IMR-90 (cell line): Measurements from ENCODE around the gene GRN. TPM values are rescaled to one million over a fixed set of nuclear protein-coding genes. Genes with fewer than 3 reads are reported as not detected.

Source experiments
- ATAC-seq: fragments of 200-7000 bp; cut with Tn5 transposase; 2 replicates; pipeline ENCODE4 v1.9.1; 2020; ENCODE audit warnings: low read depth, mild to moderate bottlenecking, moderate library complexity
- BruUV-seq: library from RNA; stranded (reverse); fragments of 400-500 nt; replicated peaks from 2 replicates; lab custom pipeline; 2021; lab: Mats Ljungman, UMichigan
- CTCF ChIA-PET: fragments of 300-600 bp; formaldehyde crosslinking; extraction: SDS; loops from one replicate; lab custom pipeline; 2021; ENCODE audit warnings: antibody characterized with exemption; lab: Yijun Ruan, JAX
- POLR2A ChIA-PET: fragments of 300-600 bp; sonication (Branson Sonifier 250); formaldehyde crosslinking; loops from one replicate; lab custom pipeline; 2022; ENCODE audit warnings: antibody characterized with exemption; ENCODE audit not compliant: unreplicated experiment; lab: Charles Lee
- DNase-seq: peaks from one replicate; pipeline ENCODE4 v3.0.0; 2013
- H2AFZ ChIP-seq: replicated peaks from 2 replicates; pipeline ENCODE3; 2013; ENCODE audit warnings: low read length, mild to moderate bottlenecking; ENCODE audit not compliant: poor library complexity
- H2AK5ac ChIP-seq: 2 replicates; pipeline ENCODE4 v1.6.1; 2013; ENCODE audit warnings: low read depth, low read length, inconsistent platforms
- H2AK9ac ChIP-seq: replicated peaks from 2 replicates; pipeline ENCODE3; 2013; ENCODE audit warnings: mild to moderate bottlenecking, low read depth, low read length, moderate library complexity; ENCODE audit not compliant: poor library complexity
- H2BK120ac ChIP-seq: 2 replicates; pipeline ENCODE4 v1.6.1; 2013; ENCODE audit warnings: low read depth, low read length, inconsistent platforms
- H2BK15ac ChIP-seq: 3 replicates; pipeline ENCODE4 v1.6.1; 2013; ENCODE audit warnings: low read depth, low read length, inconsistent platforms
- H2BK20ac ChIP-seq: 2 replicates; pipeline ENCODE4 v1.6.1; 2013; ENCODE audit warnings: low read depth, mild to moderate bottlenecking, inconsistent platforms, low read length, moderate library complexity
- H2BK5ac ChIP-seq: 2 replicates; pipeline ENCODE4 v1.6.1; 2013; ENCODE audit warnings: mild to moderate bottlenecking, low read depth, low read length, inconsistent platforms; ENCODE audit not compliant: poor library complexity, severe bottlenecking
- H3K14ac ChIP-seq: replicated peaks from 2 replicates; pipeline ENCODE4 v1.6.1; 2013; ENCODE audit warnings: low read depth, low read length, inconsistent platforms
- H3K18ac ChIP-seq: 2 replicates; pipeline ENCODE4 v1.6.1; 2013; ENCODE audit warnings: low read depth, low read length, control low read depth
- H3K23ac ChIP-seq: 2 replicates; pipeline ENCODE4 v1.6.1; 2013; ENCODE audit warnings: low read depth, low read length, inconsistent platforms
- H3K27ac ChIP-seq: 2 replicates; pipeline ENCODE4 v1.5.1; 2013; ENCODE audit warnings: mild to moderate bottlenecking, control low read depth, low read length; ENCODE audit not compliant: insufficient read depth
- H3K27me3 ChIP-seq: 2 replicates; pipeline ENCODE4 v1.6.1; 2013; ENCODE audit warnings: low read length; ENCODE audit not compliant: control insufficient read depth, insufficient read depth
- H3K36me3 ChIP-seq: 2 replicates; pipeline ENCODE4 v1.6.1; 2013; ENCODE audit warnings: low read length, mixed read lengths; ENCODE audit not compliant: control insufficient read depth, insufficient read depth
- H3K4ac ChIP-seq: 2 replicates; pipeline ENCODE4 v1.6.1; 2013; ENCODE audit warnings: low read depth, low read length, inconsistent platforms
- H3K4me1 ChIP-seq: 2 replicates; pipeline ENCODE4 v1.6.1; 2013; ENCODE audit warnings: low read length, mixed read lengths; ENCODE audit not compliant: control insufficient read depth, insufficient read depth
- H3K4me2 ChIP-seq: 2 replicates; pipeline ENCODE4 v1.6.1; 2013; ENCODE audit warnings: low read depth, mild to moderate bottlenecking, control low read depth, low read length, moderate library complexity
- H3K4me3 ChIP-seq: 2 replicates; pipeline ENCODE4 v1.5.1; 2013; ENCODE audit warnings: low read depth, mild to moderate bottlenecking, control low read depth, low read length, moderate library complexity; ENCODE audit not compliant: insufficient read depth
- H3K56ac ChIP-seq: 2 replicates; pipeline ENCODE4 v1.6.1; 2013; ENCODE audit warnings: low read length, inconsistent platforms; ENCODE audit not compliant: insufficient read depth; ENCODE audit errors: extremely low read depth
- H3K79me1 ChIP-seq, 2 experiments: 2 replicates each; pipeline ENCODE4 v1.6.1; 2013; ENCODE audit warnings: low read length in 2 of 2, inconsistent platforms in 1 of 2, low read depth in 1 of 2
- H3K9ac ChIP-seq: 2 replicates; pipeline ENCODE4 v1.6.1; 2013; ENCODE audit warnings: low read depth, low read length, control low read depth
- H3K9me1 ChIP-seq: 2 replicates; pipeline ENCODE4 v1.6.1; 2013; ENCODE audit warnings: low read length, inconsistent platforms; ENCODE audit not compliant: insufficient read depth
- H3K9me3 ChIP-seq: 2 replicates; pipeline ENCODE4 v1.6.1; 2013; ENCODE audit warnings: low read length; ENCODE audit not compliant: control insufficient read depth, insufficient read depth
- H4K20me1 ChIP-seq: 2 replicates; pipeline ENCODE4 v1.6.1; 2013; ENCODE audit warnings: low read length, inconsistent platforms; ENCODE audit not compliant: insufficient read depth
- H4K5ac ChIP-seq: 2 replicates; pipeline ENCODE4 v1.6.1; 2013; ENCODE audit warnings: mild to moderate bottlenecking, low read depth, low read length, control low read depth
- H4K8ac ChIP-seq, 2 experiments: 2 replicates each; pipeline ENCODE4 v1.6.1; 2013; ENCODE audit warnings: low read depth in 2 of 2, low read length in 2 of 2, control low read depth in 1 of 2, inconsistent platforms in 1 of 2
- H4K91ac ChIP-seq: 2 replicates; pipeline ENCODE4 v1.6.1; 2013; ENCODE audit warnings: low read depth, low read length, inconsistent platforms; ENCODE audit not compliant: insufficient read depth
- CEBPB ChIP-seq: IDR thresholded peaks from 2 replicates; pipeline ENCODE4 v1.6.1; 2012; ENCODE audit warnings: low read depth, low read length, improper control_type of control experiment
- CHD1 ChIP-seq: IDR thresholded peaks from 2 replicates; pipeline ENCODE4 v1.6.1; 2012; ENCODE audit warnings: low read depth, low read length, improper control_type of control experiment
- FOS ChIP-seq: fragments of 150-350 bp; IDR thresholded peaks from 2 replicates; pipeline ENCODE4 v1.6.1; 2016; ENCODE audit warnings: low read depth, low read length
- MAZ ChIP-seq: IDR thresholded peaks from 2 replicates; pipeline ENCODE4 v1.6.1; 2012; ENCODE audit warnings: low read depth, mild to moderate bottlenecking, low read length, improper control_type of control experiment, moderate library complexity, borderline replicate concordance
- MXI1 ChIP-seq: IDR thresholded peaks from 2 replicates; pipeline ENCODE4 v1.6.1; 2012; ENCODE audit warnings: low read depth, mild to moderate bottlenecking, low read length, moderate library complexity, borderline replicate concordance
- NFE2L2 ChIP-seq: fragments of 150-350 bp; IDR thresholded peaks from 2 replicates; pipeline ENCODE4 v1.6.1; 2016; ENCODE audit warnings: low read depth, mild to moderate bottlenecking, low read length
- POLR2A ChIP-seq: IDR thresholded peaks from 2 replicates; pipeline ENCODE4 v1.6.1; 2012; ENCODE audit warnings: mild to moderate bottlenecking, low read depth, low read length
- RAD21 ChIP-seq: IDR thresholded peaks from 2 replicates; pipeline ENCODE4 v1.6.1; 2012; ENCODE audit warnings: low read length, improper control_type of control experiment
- RCOR1 ChIP-seq: IDR thresholded peaks from 2 replicates; pipeline ENCODE4 v1.6.1; 2012; ENCODE audit warnings: mild to moderate bottlenecking, low read length, improper control_type of control experiment; ENCODE audit not compliant: insufficient replicate concordance
- RFX5 ChIP-seq: IDR thresholded peaks from 2 replicates; pipeline ENCODE4 v1.8.0; 2012; ENCODE audit warnings: low read depth, mild to moderate bottlenecking, low read length, moderate library complexity
- WGBS, 2 experiments: methylation state at CpG; one replicate each; pipeline versions ENCODE4 v1.1.5 to v1.1.7; 2013; ENCODE audit warnings: missing lambda C conversion rate in 2 of 2; ENCODE audit not compliant: insufficient read length in 1 of 2; ENCODE audit errors: extremely low coverage in 2 of 2; 5-methylcytosine and 5-hydroxymethylcytosine counted together
- dilution Hi-C: fragments of 300-500 bp; cut with HindIII; formaldehyde crosslinking; loops from one replicate; pipeline ENCODE4 v1.14.3; 2018; ENCODE audit warnings: low sequenced_read_pairs; ENCODE audit not compliant: unreplicated experiment
- in situ Hi-C: fragments of 300-500 bp; cut with MboI; formaldehyde crosslinking; loops from 3 replicates; pipeline ENCODE4 v1.14.3; 2019; ENCODE audit warnings: low sequenced_read_pairs, inconsistent platforms, mixed read lengths
- intact Hi-C: fragments of 100-400 bp; cut with micrococcal nuclease; formaldehyde crosslinking; loops from 2 replicates; pipeline ENCODE4 v1.10.0; 2022
- polyA plus RNA-seq, 3 experiments: library from polyadenylated mRNA; depleted of rRNA; stranded (reverse); fragments of >200 nt; gene quantifications; 2 replicates each; pipeline ENCODE4 v1.2.3, GENCODE V29; 2012; ENCODE audit warnings: low replicate concordance in 1 of 3
- total RNA-seq: library from RNA; depleted of rRNA; stranded (reverse); fragments of >200 nt; gene quantifications from 2 replicates; pipeline ENCODE4 v1.2.3, GENCODE V29; 2012
- TF ChIP-seq, protein P1 (sequence below): fragments of 150-350 bp; IDR thresholded peaks from 2 replicates; pipeline ENCODE4 v1.6.1; 2016; ENCODE audit warnings: low read depth, mild to moderate bottlenecking, low read length, moderate library complexity, borderline replicate concordance
- TF ChIP-seq, protein P2 (sequence below): conservative IDR thresholded peaks from 2 replicates; pipeline ENCODE4 v1.5.1; 2012; ENCODE audit warnings: mild to moderate bottlenecking, low read depth, low read length, improper control_type of control experiment

GRN gene
- total and polyA plus RNA-seq, 2 of the 4 experiments (the other 2 are of a cell fraction) = 38.9 to 494 TPM

GRCh38 chr17:44307387-44308186, 37.5 kb upstream of the GRN start:
- no peaks in the 10 kb centered on the region for H3K9me1 ChIP-seq
- intact Hi-C loops = loop anchor here (5.0 kb wide), 1 partner anchor 85 kb away; no protein-coding TSS in a partner anchor
- H3K79me1 ChIP-seq = no peaks in the 10 kb centered on the region
- peak overlapping the region; percentile 41 for H3K4me3 ChIP-seq
- H3K27ac ChIP-seq = no peak overlapping the region
- ChIA-PET POLR2A (no interaction called here), CTCF (no interaction called here)
- no peak overlapping the region for H2BK15ac ChIP-seq
- in situ Hi-C loops = no loop called here
- TF ChIP-seq RFX5 = no peak
- TF ChIP-seq RAD21 = no peak
- TF ChIP-seq MAZ = no peak
- TF ChIP-seq CEBPB = no peak
- no peak for TF ChIP-seq RCOR1
- TF ChIP-seq, protein P1, sequence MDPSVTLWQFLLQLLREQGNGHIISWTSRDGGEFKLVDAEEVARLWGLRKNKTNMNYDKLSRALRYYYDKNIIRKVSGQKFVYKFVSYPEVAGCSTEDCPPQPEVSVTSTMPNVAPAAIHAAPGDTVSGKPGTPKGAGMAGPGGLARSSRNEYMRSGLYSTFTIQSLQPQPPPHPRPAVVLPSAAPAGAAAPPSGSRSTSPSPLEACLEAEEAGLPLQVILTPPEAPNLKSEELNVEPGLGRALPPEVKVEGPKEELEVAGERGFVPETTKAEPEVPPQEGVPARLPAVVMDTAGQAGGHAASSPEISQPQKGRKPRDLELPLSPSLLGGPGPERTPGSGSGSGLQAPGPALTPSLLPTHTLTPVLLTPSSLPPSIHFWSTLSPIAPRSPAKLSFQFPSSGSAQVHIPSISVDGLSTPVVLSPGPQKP = no peak
- TF ChIP-seq MXI1 = no peak
- TF ChIP-seq CHD1 = no peak
- no peak for TF ChIP-seq POLR2A
- TF ChIP-seq NFE2L2 = no peak
- no peak for TF ChIP-seq FOS
- TF ChIP-seq, protein P2, sequence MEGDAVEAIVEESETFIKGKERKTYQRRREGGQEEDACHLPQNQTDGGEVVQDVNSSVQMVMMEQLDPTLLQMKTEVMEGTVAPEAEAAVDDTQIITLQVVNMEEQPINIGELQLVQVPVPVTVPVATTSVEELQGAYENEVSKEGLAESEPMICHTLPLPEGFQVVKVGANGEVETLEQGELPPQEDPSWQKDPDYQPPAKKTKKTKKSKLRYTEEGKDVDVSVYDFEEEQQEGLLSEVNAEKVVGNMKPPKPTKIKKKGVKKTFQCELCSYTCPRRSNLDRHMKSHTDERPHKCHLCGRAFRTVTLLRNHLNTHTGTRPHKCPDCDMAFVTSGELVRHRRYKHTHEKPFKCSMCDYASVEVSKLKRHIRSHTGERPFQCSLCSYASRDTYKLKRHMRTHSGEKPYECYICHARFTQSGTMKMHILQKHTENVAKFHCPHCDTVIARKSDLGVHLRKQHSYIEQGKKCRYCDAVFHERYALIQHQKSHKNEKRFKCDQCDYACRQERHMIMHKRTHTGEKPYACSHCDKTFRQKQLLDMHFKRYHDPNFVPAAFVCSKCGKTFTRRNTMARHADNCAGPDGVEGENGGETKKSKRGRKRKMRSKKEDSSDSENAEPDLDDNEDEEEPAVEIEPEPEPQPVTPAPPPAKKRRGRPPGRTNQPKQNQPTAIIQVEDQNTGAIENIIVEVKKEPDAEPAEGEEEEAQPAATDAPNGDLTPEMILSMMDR = no peak
- no peak overlapping the region for H4K5ac ChIP-seq
- WGBS, 2 experiments = 0% methylated on average over 1 of the region's 26 CpGs; no CpG with 5 or more reads in 1 of the 2 experiments
- H4K91ac ChIP-seq = no peak overlapping the region
- no peak overlapping the region for H3K9ac ChIP-seq
- H2BK5ac ChIP-seq = no peak overlapping the region
- peaks cover 4% of the 10 kb centered on the region; the same call in 1 of the 2 replicates for H3K4me1 ChIP-seq
- H3K14ac ChIP-seq = no peak overlapping the region
- H3K36me3 ChIP-seq = no peaks in the 10 kb centered on the region
- H2AK5ac ChIP-seq = no peak overlapping the region
- H4K20me1 ChIP-seq = no peaks in the 10 kb centered on the region
- ATAC-seq = peak; percentile 68
- no peaks in the 10 kb centered on the region for H3K9me3 ChIP-seq
- H2AFZ ChIP-seq = peak overlapping the region; percentile 70
- H2BK20ac ChIP-seq = no peak overlapping the region
- no peak overlapping the region for H2AK9ac ChIP-seq
- no peak overlapping the region for H3K23ac ChIP-seq
- peak overlapping the region; percentile 89 for H3K4me2 ChIP-seq
- dilution Hi-C loops = no loop called here
- H3K18ac ChIP-seq = no peak overlapping the region
- peaks cover 45% of the 10 kb centered on the region for H3K27me3 ChIP-seq
- H2BK120ac ChIP-seq = no peak overlapping the region
- BruUV-seq = no TSS peak
- H3K4ac ChIP-seq = no peak overlapping the region
- no peak overlapping the region for H4K8ac ChIP-seq
- no peak for DNase-seq
- H3K56ac ChIP-seq = no peak overlapping the region
